ENCODE data around the gene MSH3. TPM values are rescaled to one million over a fixed set of nuclear protein-coding genes. Genes with fewer than 3 reads are reported as not detected.

Gene MSH3
- total RNA-seq, 2 donors from 2014 or later = 6.8 to 9.9 TPM

DNA sequence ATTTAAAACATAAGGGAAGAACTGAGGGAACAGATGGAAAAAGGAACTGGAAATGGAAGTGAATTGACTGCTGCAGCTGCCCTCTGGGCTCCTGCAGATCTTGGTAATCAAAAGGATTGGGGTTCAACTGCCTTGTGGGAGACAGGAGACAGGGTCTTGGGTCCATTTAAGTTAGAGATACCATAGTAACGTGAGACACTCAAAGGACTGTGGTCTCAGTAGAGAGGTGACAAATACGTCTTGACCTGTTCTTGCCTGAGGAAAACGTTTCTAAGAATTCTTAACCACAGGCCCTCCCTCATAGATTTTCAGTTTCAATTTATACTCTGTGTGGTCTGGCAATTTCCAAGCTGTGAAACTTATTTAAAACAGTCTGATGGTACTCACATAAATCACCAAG is 101.2 kb downstream of the MSH3 start:
- Histone ChIP-seq H3K9me3 (no peaks in the 10 kb centered on the region), H3K36me3 (peaks cover 3% of the 10 kb centered on the region), H3K27me3 (no peaks in the 10 kb centered on the region), H3K4me3 (no peak overlapping the region), H3K4me1 (no peaks in the 10 kb centered on the region), H3K27ac (no peak overlapping the region)
- DNase-seq (ENCODE audit: low spot score) = no peak
- TF ChIP-seq, protein P1, sequence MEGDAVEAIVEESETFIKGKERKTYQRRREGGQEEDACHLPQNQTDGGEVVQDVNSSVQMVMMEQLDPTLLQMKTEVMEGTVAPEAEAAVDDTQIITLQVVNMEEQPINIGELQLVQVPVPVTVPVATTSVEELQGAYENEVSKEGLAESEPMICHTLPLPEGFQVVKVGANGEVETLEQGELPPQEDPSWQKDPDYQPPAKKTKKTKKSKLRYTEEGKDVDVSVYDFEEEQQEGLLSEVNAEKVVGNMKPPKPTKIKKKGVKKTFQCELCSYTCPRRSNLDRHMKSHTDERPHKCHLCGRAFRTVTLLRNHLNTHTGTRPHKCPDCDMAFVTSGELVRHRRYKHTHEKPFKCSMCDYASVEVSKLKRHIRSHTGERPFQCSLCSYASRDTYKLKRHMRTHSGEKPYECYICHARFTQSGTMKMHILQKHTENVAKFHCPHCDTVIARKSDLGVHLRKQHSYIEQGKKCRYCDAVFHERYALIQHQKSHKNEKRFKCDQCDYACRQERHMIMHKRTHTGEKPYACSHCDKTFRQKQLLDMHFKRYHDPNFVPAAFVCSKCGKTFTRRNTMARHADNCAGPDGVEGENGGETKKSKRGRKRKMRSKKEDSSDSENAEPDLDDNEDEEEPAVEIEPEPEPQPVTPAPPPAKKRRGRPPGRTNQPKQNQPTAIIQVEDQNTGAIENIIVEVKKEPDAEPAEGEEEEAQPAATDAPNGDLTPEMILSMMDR (IDR thresholded peaks at IDR 0.05) = no peak

DNA sequence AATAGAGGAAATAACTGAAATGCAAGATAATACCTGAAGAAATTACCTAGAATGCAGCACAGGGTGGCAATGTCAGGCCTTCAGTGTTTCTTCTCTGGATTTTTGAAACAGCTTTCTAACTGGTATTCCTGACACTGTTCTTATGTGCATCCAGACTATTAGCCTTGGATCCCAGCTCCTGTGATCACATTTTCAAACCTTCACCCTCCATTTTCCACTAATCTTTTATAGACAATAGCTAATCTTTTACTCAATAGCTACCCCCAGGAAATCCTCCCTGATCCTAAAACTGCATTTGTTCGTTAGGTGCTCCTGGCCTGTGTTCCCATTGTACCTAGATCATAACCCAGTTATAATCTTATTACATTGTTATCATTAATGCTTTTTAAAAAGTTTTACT is 101.8 kb downstream of the MSH3 start:
- no peaks in the 10 kb centered on the region for H3K4me1 ChIP-seq
- TF ChIP-seq, protein P1 (IDR thresholded peaks at IDR 0.05) = no peak
- no peak overlapping the region for H3K27ac ChIP-seq
- no peak for DNase-seq (ENCODE audit: low spot score)
- H3K27me3 ChIP-seq = no peaks in the 10 kb centered on the region
- H3K9me3 ChIP-seq = no peaks in the 10 kb centered on the region
- no peak overlapping the region for H3K4me3 ChIP-seq
- H3K36me3 ChIP-seq = peaks cover under 1% of the 10 kb centered on the region

DNA sequence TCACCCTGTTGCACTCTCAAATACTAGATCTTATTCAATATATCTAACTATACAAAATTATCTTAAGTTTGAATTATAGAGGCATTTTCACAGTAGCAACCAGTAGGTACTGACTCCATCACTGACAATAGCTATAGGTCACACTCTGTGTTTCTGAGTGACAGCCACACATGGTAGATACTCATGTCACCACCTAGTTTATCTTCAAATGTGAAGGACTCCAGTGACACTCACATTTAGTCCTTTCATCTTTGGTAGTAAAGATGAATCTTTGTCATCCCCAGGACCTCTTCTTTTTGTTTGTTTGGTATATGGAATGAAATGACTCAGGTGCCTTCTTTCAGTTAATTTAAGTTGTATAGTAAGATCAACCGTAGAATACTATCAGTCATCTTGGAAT is 102.8 kb downstream of the MSH3 start:
- H3K27me3 ChIP-seq = no peaks in the 10 kb centered on the region
- no peak overlapping the region for H3K27ac ChIP-seq
- H3K4me3 ChIP-seq = no peak overlapping the region
- no peak for DNase-seq (ENCODE audit: low spot score)
- H3K36me3 ChIP-seq = no peaks in the 10 kb centered on the region
- H3K4me1 ChIP-seq = no peaks in the 10 kb centered on the region
- TF ChIP-seq, protein P1 (IDR thresholded peaks at IDR 0.05) = no peak
- H3K9me3 ChIP-seq = no peaks in the 10 kb centered on the region

DNA sequence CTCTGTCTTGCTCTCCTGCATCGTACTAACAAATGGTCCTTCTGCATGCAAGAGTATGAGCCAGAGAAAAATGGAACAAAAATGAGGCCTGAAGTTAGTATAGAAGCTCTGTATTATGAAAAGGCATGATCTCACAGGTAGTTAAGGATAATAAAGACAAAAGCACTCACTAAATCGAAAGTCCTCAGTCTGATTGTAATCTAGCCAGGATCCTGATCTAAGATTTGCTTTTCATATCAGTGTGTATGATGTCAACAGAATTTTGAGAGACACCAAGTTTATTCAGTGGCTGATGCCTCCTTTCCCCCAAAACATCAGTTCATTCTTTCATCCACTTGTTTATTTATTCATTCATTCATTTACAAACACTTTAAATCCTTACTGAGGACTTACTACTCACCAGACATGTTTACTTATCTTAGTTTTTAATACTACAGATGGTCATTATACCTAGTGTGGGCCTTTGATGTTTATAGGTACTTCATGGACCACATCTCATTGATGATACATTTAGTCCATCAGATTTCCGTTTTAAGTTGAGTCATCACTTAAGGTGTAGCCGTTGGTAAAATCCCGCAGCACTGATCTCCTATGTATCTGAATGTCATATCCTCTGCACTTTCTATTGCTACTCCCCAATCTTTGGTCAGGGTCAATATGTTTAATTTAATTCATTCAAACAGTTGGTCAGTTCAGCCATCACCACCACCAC is 105.6 kb downstream of the MSH3 start:
- Histone ChIP-seq H3K36me3 (no peaks in the 10 kb centered on the region), H3K27me3 (no peaks in the 10 kb centered on the region), H3K4me3 (no peak overlapping the region), H3K27ac (no peak overlapping the region), H3K4me1 (no peaks in the 10 kb centered on the region), H3K9me3 (no peaks in the 10 kb centered on the region)
- TF ChIP-seq, protein P1 (IDR thresholded peaks at IDR 0.05) = no peak
- no peak for DNase-seq (ENCODE audit: low spot score)

DNA sequence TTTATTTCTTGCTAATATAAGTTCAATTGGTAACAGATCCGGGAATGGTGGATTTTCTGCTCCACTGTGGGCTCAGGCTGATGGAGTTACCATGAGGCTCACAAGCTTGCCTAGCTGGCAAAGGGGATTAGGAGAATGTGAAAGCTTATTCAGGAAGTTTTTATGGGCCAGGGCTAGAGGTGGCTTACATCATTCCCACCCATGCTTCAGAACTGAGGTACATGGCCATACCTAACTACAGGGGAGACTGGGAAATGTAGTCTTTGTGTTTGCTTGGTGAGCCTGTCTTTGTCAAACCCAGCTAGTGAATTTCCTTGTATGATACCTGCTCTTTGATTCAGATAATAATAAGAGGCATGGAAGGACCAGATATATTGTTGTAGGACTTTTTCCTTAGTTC is 106.2 kb downstream of the MSH3 start:
- no peaks in the 10 kb centered on the region for H3K27me3 ChIP-seq
- TF ChIP-seq, protein P1 (IDR thresholded peaks at IDR 0.05) = no peak
- H3K4me1 ChIP-seq = no peaks in the 10 kb centered on the region
- no peak overlapping the region for H3K4me3 ChIP-seq
- no peak for DNase-seq (ENCODE audit: low spot score)
- H3K27ac ChIP-seq = no peak overlapping the region
- H3K9me3 ChIP-seq = no peaks in the 10 kb centered on the region
- no peaks in the 10 kb centered on the region for H3K36me3 ChIP-seq

DNA sequence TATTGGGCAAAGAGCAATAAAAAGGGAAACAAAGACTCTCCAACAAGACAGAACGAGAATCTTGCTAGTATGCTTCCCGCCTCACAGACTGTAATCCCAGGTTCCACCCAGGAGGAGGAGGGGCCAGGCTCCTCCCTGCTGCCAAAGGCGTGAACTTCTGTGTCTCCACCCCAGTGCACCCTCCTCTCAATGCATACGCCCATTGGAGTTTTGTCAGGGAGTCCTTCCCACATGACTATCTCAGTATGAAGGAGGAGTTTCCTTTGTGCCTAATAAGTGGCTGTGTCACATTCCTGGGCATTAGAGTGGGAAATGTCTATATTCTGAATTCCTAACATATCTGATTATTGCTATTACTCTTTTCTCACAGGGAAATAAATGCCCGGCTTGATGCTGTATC is 106.7 kb downstream of the MSH3 start:
- no peak for DNase-seq (ENCODE audit: low spot score)
- no peaks in the 10 kb centered on the region for H3K4me1 ChIP-seq
- no peak overlapping the region for H3K27ac ChIP-seq
- no peaks in the 10 kb centered on the region for H3K27me3 ChIP-seq
- H3K36me3 ChIP-seq = no peaks in the 10 kb centered on the region
- TF ChIP-seq, protein P1 (IDR thresholded peaks at IDR 0.05) = no peak
- no peaks in the 10 kb centered on the region for H3K9me3 ChIP-seq
- no peak overlapping the region for H3K4me3 ChIP-seq

All from right atrium auricular region (tissue), 2 donors.